Caco-2 (cell line): Measurements from ENCODE around the gene MN1. TPM values are rescaled to one million over a fixed set of nuclear protein-coding genes. Genes with fewer than 3 reads are reported as not detected.

ENCODE experiments used
- BruUV-seq: library from RNA; stranded (reverse); fragments of 400-500 nt; replicated peaks from 2 replicates; lab custom pipeline; 2021; lab: Mats Ljungman, UMichigan
- CTCF ChIA-PET: fragments of 300-600 bp; sonication (Branson Sonifier 250); formaldehyde crosslinking; loops from one replicate; lab custom pipeline; 2022; ENCODE audit warnings: antibody characterized with exemption; lab: Charles Lee
- POLR2A ChIA-PET: fragments of 300-600 bp; sonication (Branson Sonifier 250); formaldehyde crosslinking; loops from one replicate; lab custom pipeline; 2022; ENCODE audit warnings: antibody characterized with exemption; lab: Charles Lee
- DNase-seq, 2 experiments: peaks; one replicate each; pipeline versions ENCODE4 v3.0.0 to v3.0.0-alpha.2; 2020 to 2022
- H3K27me3 ChIP-seq: replicated peaks from 2 replicates; pipeline ENCODE4 v1.6.0; 2011; ENCODE audit warnings: low read length; ENCODE audit not compliant: control insufficient read depth, insufficient read depth
- H3K36me3 ChIP-seq: 2 replicates; pipeline ENCODE4 v1.5.1; 2011; ENCODE audit warnings: low read length; ENCODE audit not compliant: control insufficient read depth, insufficient read depth
- H3K4me1 ChIP-seq: fragments of 250-450 bp; sonication (Bioruptor Pico); 2 replicates; pipeline ENCODE4 v1.5.1; 2020; ENCODE audit warnings: mild to moderate bottlenecking
- H3K4me3 ChIP-seq: 2 replicates; pipeline ENCODE4 v1.5.1; 2011; ENCODE audit warnings: low read depth, mild to moderate bottlenecking, control low read depth, low read length
- H3K9me3 ChIP-seq: fragments of 250-450 bp; sonication (Bioruptor Pico); 2 replicates; pipeline ENCODE4 v1.5.1; 2020; ENCODE audit warnings: mild to moderate bottlenecking, moderate library complexity
- H3K27ac Mint-ChIP-seq: one replicate; pipeline ENCODE4 v1.8.0; 2022; ENCODE audit warnings: mixed read lengths; ENCODE audit not compliant: unreplicated experiment
- H3K27me3 Mint-ChIP-seq: one replicate; pipeline ENCODE4 v1.8.0; 2022; ENCODE audit warnings: mixed read lengths; ENCODE audit not compliant: insufficient read depth, unreplicated experiment
- H3K36me3 Mint-ChIP-seq: one replicate; pipeline ENCODE4 v1.8.0; 2022; ENCODE audit warnings: mild to moderate bottlenecking, mixed read lengths; ENCODE audit not compliant: insufficient read depth, unreplicated experiment
- H3K4me1 Mint-ChIP-seq: one replicate; pipeline ENCODE4 v1.8.0; 2022; ENCODE audit warnings: low read depth, mixed read lengths; ENCODE audit not compliant: unreplicated experiment
- H3K4me3 Mint-ChIP-seq: one replicate; pipeline ENCODE4 v1.8.0; 2022; ENCODE audit warnings: mild to moderate bottlenecking, moderate library complexity, mixed read lengths; ENCODE audit not compliant: unreplicated experiment
- H3K9me3 Mint-ChIP-seq: one replicate; pipeline ENCODE4 v1.8.0; 2022; ENCODE audit warnings: mixed read lengths; ENCODE audit not compliant: unreplicated experiment
- intact Hi-C: fragments of 100-400 bp; cut with micrococcal nuclease; formaldehyde crosslinking; loops from one replicate; pipeline ENCODE4 v1.10.0; 2022; ENCODE audit not compliant: unreplicated experiment
- total RNA-seq: library from RNA; stranded (reverse); gene quantifications from 2 replicates; pipeline ENCODE4 v1.2.3, GENCODE V29; 2022
- TF ChIP-seq, protein P1 (sequence below), 2 experiments: fragments of 200-600 bp in 1 of 2; IDR thresholded peaks; 1 replicate in 1 of 2; 2 replicates in 1 of 2; pipeline versions ENCODE4 v1.5.1 to v1.8.0; 2011 to 2022; ENCODE audit warnings: antibody characterized with exemption in 1 of 2, control low read depth in 1 of 2, inconsistent platforms in 1 of 2, low read depth in 1 of 2, low read length in 1 of 2, mild to moderate bottlenecking in 1 of 2, moderate library complexity in 1 of 2; ENCODE audit not compliant: insufficient read depth in 1 of 2, severe bottlenecking in 1 of 2, unreplicated experiment in 1 of 2

The MN1 gene
- total RNA-seq, 1 experiment from 2014 or later: 0.32 TPM

DNA sequence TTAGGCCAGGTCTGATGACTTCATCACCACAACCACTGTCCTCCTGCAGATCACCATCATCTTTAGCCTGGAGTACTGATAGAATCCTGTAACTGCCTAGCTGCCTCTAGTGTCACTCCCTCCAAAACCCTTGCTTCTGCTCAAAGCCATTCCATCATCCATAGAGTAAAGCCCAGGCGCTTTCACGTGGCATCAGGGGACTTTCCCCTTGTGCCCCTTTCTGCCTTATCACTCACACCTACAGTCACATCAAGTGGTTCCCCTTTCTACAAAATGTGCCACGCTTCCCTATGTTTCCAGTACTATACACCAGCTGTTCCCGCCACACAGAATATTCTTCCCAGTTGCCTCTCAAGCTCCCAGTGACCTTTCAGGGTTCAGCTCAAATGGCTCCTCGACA, 75.9 kb downstream of the MN1 start:
- no peak overlapping the region for H3K4me3 Mint-ChIP-seq
- no peaks in the 10 kb centered on the region for H3K4me1 Mint-ChIP-seq
- no peak for DNase-seq
- H3K36me3 Mint-ChIP-seq: no peaks in the 10 kb centered on the region
- TF ChIP-seq, protein P1, sequence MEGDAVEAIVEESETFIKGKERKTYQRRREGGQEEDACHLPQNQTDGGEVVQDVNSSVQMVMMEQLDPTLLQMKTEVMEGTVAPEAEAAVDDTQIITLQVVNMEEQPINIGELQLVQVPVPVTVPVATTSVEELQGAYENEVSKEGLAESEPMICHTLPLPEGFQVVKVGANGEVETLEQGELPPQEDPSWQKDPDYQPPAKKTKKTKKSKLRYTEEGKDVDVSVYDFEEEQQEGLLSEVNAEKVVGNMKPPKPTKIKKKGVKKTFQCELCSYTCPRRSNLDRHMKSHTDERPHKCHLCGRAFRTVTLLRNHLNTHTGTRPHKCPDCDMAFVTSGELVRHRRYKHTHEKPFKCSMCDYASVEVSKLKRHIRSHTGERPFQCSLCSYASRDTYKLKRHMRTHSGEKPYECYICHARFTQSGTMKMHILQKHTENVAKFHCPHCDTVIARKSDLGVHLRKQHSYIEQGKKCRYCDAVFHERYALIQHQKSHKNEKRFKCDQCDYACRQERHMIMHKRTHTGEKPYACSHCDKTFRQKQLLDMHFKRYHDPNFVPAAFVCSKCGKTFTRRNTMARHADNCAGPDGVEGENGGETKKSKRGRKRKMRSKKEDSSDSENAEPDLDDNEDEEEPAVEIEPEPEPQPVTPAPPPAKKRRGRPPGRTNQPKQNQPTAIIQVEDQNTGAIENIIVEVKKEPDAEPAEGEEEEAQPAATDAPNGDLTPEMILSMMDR (IDR thresholded peaks at IDR 0.05; ENCODE audit: insufficient read depth in 1 of 2, low read depth in 1 of 2, low read length in 1 of 2, severe bottlenecking in 1 of 2, unreplicated experiment in 1 of 2): no peak
- POLR2A ChIA-PET: no interaction called here
- intact Hi-C loops: no loop called here
- Histone ChIP-seq H3K27me3 (no peaks in the 10 kb centered on the region), H3K36me3 (no peaks in the 10 kb centered on the region), H3K4me3 (no peak overlapping the region), H3K9me3 (no peaks in the 10 kb centered on the region), H3K4me1 (peaks cover 9% of the 10 kb centered on the region; the same call in 1 of the 2 replicates)
- H3K27ac Mint-ChIP-seq: no peak overlapping the region
- no peaks in the 10 kb centered on the region for H3K27me3 Mint-ChIP-seq
- no TSS peak for BruUV-seq
- CTCF ChIA-PET: no interaction called here
- no peaks in the 10 kb centered on the region for H3K9me3 Mint-ChIP-seq

DNA sequence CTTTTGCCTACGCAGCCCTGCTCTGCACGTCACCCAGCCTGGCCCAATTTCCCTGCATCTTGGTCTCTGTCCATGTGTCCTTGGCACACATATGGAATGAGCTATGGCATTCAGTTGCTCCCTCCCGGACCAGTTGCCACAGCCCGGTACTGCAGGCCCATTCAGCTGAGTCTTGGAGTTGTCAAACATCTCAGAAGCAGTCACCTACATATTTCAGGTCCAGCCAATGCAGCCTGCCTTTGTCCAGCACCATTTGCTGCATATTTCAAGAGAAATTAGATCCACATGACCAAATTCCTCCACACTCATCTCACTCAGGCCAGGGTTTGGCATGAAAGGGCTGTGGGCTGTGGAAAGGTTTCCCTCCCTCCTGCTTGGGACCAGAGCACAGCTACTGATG, 76.8 kb downstream of the MN1 start:
- BruUV-seq: no TSS peak
- no peaks in the 10 kb centered on the region for H3K9me3 Mint-ChIP-seq
- no peaks in the 10 kb centered on the region for H3K27me3 ChIP-seq
- no peaks in the 10 kb centered on the region for H3K9me3 ChIP-seq
- H3K4me1 Mint-ChIP-seq: peaks cover 1% of the 10 kb centered on the region
- intact Hi-C loops: no loop called here
- H3K27ac Mint-ChIP-seq: no peak overlapping the region
- CTCF ChIA-PET: no interaction called here
- no peaks in the 10 kb centered on the region for H3K36me3 Mint-ChIP-seq
- no peak overlapping the region for H3K4me3 Mint-ChIP-seq
- H3K36me3 ChIP-seq: no peaks in the 10 kb centered on the region
- no peak for DNase-seq
- H3K27me3 Mint-ChIP-seq: no peaks in the 10 kb centered on the region
- peaks cover 9% of the 10 kb centered on the region; the same call in 1 of the 2 replicates for H3K4me1 ChIP-seq
- POLR2A ChIA-PET: no interaction called here
- TF ChIP-seq, protein P1 (IDR thresholded peaks at IDR 0.05; ENCODE audit: insufficient read depth in 1 of 2, low read depth in 1 of 2, low read length in 1 of 2, severe bottlenecking in 1 of 2, unreplicated experiment in 1 of 2): no peak
- H3K4me3 ChIP-seq: no peak overlapping the region

DNA sequence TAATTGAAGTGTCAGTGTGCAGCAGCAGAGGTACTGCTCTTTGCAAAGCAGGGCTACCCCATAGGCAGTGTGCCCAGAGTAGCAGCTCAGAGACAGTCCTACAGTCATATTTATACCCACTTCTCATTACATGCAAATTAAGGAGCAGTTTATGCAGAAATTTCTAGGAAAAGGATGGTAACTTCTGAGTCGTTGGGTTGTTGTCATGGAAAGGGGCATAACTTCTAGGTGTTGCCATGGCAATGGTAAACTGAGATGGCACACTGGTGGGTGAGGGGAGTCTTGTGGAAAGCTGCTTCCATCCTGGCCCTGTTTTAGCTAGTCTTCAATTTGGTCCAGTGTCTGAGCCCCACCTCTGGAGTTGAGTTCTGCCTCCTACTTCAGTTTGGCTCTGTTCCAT, 77.4 kb downstream of the MN1 start:
- H3K4me1 ChIP-seq: peaks cover 5% of the 10 kb centered on the region; the same call in 1 of the 2 replicates
- H3K4me1 Mint-ChIP-seq: peaks cover 6% of the 10 kb centered on the region
- TF ChIP-seq, protein P1 (IDR thresholded peaks at IDR 0.05; ENCODE audit: insufficient read depth in 1 of 2, low read depth in 1 of 2, low read length in 1 of 2, severe bottlenecking in 1 of 2, unreplicated experiment in 1 of 2): no peak
- H3K36me3 Mint-ChIP-seq: no peaks in the 10 kb centered on the region
- POLR2A ChIA-PET: no interaction called here
- CTCF ChIA-PET: no interaction called here
- no TSS peak for BruUV-seq
- H3K9me3 Mint-ChIP-seq: no peaks in the 10 kb centered on the region
- H3K36me3 ChIP-seq: no peaks in the 10 kb centered on the region
- H3K4me3 Mint-ChIP-seq: no peak overlapping the region
- no peaks in the 10 kb centered on the region for H3K27me3 Mint-ChIP-seq
- DNase-seq: no peak
- no peaks in the 10 kb centered on the region for H3K27me3 ChIP-seq
- intact Hi-C loops: no loop called here
- no peak overlapping the region for H3K27ac Mint-ChIP-seq
- H3K9me3 ChIP-seq: no peaks in the 10 kb centered on the region
- no peak overlapping the region for H3K4me3 ChIP-seq
